Memory B cell (primary cell): ENCODE data around the gene ZNF626.
A peak's percentile ranks its signal among the peaks of the same experiment; 100 is the strongest.
"Not testable (repeated sequence)": the region's sequence is repeated elsewhere in the genome, so short reads cannot be mapped to it uniquely, and the experiment has no call there.

ENCODE experiments used
- ATAC-seq: fragments of 150-1000 bp; cut with Tn5 transposase; 2 replicates; pipeline ENCODE4 v1.10.0; 2021; ENCODE audit warnings: low read depth, mild to moderate bottlenecking, moderate library complexity
- DNase-seq, 2 donors: peaks; one replicate each; pipeline ENCODE4 v3.0.0; 2022; ENCODE audit warnings: low spot score in 2 of 2
- H3K27ac Mint-ChIP-seq: one replicate; pipeline ENCODE4 v1.8.0; 2022; ENCODE audit warnings: mild to moderate bottlenecking, moderate library complexity, mixed read lengths
- H3K27me3 Mint-ChIP-seq: one replicate; pipeline ENCODE4 v1.8.0; 2022; ENCODE audit warnings: mixed read lengths
- H3K36me3 Mint-ChIP-seq: one replicate; pipeline ENCODE4 v1.8.0; 2022; ENCODE audit warnings: mild to moderate bottlenecking, mixed read lengths
- H3K4me1 Mint-ChIP-seq: one replicate; pipeline ENCODE4 v1.8.0; 2022; ENCODE audit warnings: mixed read lengths
- H3K4me3 Mint-ChIP-seq: one replicate; pipeline ENCODE4 v1.8.0; 2022; ENCODE audit warnings: mild to moderate bottlenecking, moderate library complexity, mixed read lengths
- H3K9me3 Mint-ChIP-seq: one replicate; pipeline ENCODE4 v1.8.0; 2022; ENCODE audit warnings: mixed read lengths

The ZNF626 gene

DNA sequence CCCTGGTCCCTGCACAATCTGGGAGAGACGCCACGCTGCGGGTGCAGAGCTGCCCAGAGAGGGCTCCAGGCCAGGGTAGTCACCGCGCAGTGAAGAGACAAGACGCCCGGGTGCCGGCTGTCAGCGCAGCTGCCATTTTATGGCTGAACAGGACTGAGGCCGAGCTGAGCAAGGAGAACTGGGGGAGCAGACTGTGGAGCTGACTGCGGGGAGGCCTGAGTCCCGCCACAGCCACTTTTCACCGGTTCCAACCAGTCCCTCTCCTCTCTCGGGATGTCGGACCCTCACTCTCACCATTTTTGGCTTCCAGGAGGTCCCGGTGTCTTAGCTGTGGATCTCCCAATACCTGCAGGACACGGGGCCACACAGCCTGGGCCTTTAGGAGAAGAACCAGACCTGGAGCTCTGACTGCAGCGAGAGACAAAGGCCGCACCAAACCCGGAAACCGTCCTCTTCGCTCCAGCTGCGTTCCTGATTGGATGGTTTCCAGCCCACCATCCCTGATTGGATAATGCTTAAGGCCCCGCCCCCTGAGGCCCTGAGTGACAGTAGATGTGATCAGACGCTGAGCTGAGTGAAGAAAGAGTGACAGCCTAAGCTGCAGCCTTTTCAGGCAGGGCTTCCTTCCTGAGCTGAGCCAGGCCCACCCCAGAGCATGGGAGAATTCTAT, at the start of gene ZNF626:
Gene ZNF626 (minus strand): TSS at position 422 of the 670 bp plus-strand sequence. CDS start 125 bp downstream, at position 297.
- ATAC-seq: peak; percentile 98
- H3K4me1 Mint-ChIP-seq: peaks cover 22% of the 10 kb centered on the region
- H3K27me3 Mint-ChIP-seq: no peaks in the 10 kb centered on the region
- H3K27ac Mint-ChIP-seq: peak within 1 kb of the TSS; percentile 96
- H3K4me3 Mint-ChIP-seq: peak within 1 kb of the TSS; percentile 94
- peaks cover 30% of the 10 kb centered on the region for H3K36me3 Mint-ChIP-seq
- peaks cover 14% of the 10 kb centered on the region for H3K9me3 Mint-ChIP-seq
- DNase-seq: peak; percentile 81 to 90

DNA sequence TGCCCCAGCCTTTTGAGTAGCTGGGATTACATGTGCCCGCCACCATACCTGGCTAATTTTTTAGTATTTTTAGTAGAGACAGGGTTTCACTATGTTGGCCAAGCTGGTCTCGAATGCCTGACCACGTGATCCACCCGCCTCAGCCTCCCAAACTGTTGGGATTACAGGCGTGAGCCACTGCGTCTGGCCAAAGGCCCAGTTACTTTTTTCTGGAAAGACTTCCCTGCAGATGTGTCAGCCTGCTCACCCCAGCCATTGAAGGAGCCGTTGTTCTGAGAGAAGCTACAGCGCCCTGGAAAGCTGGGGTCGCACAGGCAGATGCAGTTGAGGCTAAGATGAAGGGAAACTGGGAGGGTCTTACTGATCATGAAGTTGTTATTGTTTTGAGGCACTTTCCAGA, 7.9 kb upstream of the ZNF626 start:
- no peaks in the 10 kb centered on the region for H3K27me3 Mint-ChIP-seq
- no peak for DNase-seq
- H3K36me3 Mint-ChIP-seq: no peaks in the 10 kb centered on the region
- no peak overlapping the region for H3K27ac Mint-ChIP-seq
- H3K4me1 Mint-ChIP-seq: peaks cover 6% of the 10 kb centered on the region
- ATAC-seq: no peak
- H3K4me3 Mint-ChIP-seq: no peak overlapping the region
- peaks cover 1% of the 10 kb centered on the region for H3K9me3 Mint-ChIP-seq

DNA sequence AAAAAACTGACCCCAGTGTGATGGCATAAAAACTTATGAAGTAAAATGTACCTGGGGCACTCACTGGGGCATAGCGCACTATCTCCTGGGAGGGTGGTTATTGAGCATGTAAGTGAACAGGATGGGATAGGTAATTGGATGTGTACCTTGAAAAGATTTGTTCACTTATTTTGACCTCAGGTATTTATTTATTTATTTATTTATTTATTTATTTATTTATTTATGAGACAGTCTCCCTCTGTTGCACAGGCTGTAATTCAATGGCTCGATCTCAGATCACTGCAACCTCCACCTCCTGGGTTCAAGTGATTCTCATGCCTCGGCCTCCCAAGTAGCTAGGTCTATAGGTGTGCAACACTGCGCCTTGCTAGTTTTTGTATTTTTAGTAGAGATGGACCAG, 5.9 kb upstream of the ZNF626 start:
- Mint-ChIP-seq H3K4me1 (peaks cover 10% of the 10 kb centered on the region), H3K36me3 (peaks cover 4% of the 10 kb centered on the region), H3K27ac (no peak overlapping the region), H3K9me3 (peaks cover 4% of the 10 kb centered on the region), H3K4me3 (no peak overlapping the region), H3K27me3 (no peaks in the 10 kb centered on the region)
- DNase-seq: no peak
- ATAC-seq: no peak

DNA sequence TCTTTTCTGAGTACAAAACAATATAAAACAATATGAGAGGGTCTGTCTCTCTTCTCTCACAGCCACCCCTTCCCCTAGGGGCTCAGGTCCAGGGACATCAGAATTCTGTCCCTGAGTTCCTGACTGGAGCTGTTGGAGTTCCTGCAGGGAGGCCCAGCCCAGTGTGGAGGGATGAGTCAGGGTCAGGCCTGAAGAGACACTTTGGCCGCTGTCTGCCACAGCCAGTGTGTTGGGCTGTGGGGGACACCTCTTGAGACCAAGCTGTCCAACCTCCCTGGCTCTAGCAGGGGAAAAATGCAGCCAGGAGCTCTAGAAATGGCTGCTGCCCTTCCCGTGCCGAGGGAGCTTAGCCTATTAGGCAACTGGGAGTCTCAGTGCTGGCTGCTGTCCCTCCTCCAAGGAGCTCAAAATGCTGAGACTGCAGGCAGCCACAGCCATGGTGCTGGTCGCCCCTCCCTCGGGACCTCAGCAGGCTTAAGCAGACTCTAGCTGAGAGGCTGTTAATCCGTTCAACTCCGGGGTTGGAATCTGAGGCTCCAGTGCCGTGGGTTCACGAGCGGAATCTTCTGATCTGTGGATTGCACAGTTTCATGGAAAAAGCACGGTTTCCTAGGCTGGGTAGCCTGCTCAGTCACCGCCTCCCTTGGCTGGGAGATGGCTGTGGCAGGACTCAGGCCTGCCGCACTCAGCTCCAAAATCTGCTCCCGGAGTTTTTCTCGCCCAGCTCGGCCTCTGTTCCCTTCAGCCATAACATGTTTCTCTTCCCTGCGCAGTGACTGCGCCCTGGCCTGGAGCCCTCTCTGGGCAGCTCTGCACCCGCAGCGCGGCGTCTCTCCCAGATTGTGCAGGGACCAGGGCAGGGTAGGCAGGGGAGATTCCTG, 3.8 kb upstream of the ZNF626 start:
- H3K9me3 Mint-ChIP-seq: peaks cover 4% of the 10 kb centered on the region
- H3K27ac Mint-ChIP-seq: peak overlapping the region; percentile 33
- H3K4me1 Mint-ChIP-seq: peaks cover 10% of the 10 kb centered on the region
- peak overlapping the region; percentile 77 for H3K4me3 Mint-ChIP-seq
- ATAC-seq (no peak), DNase-seq (no peak)
- H3K27me3 Mint-ChIP-seq: no peaks in the 10 kb centered on the region
- peaks cover 4% of the 10 kb centered on the region for H3K36me3 Mint-ChIP-seq

DNA sequence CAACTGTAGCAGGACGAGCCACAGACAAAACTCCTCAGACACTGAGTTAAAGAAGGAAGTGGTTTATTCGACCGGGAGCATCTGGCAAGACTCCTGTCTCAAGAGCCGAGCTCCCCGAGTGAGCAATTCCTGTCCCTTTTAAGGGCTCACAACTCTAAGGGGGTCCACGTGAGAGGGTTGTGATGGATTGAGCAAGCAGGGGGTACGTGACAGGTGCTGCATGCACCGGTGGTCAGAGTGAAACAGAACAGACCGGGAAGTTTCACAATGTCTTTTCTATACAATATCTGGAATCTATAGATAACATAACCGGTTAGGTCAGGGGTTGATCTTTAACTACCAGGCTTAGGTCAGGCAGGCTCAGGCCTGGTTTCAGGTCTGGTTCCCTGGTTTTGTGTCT, 3.1 kb upstream of the ZNF626 start:
- H3K27ac Mint-ChIP-seq: peak overlapping the region; percentile 33
- H3K36me3 Mint-ChIP-seq, H3K4me1 Mint-ChIP-seq, DNase-seq, H3K27me3 Mint-ChIP-seq, ATAC-seq, H3K9me3 Mint-ChIP-seq: not testable (repeated sequence)
- peak overlapping the region; percentile 77 for H3K4me3 Mint-ChIP-seq

DNA sequence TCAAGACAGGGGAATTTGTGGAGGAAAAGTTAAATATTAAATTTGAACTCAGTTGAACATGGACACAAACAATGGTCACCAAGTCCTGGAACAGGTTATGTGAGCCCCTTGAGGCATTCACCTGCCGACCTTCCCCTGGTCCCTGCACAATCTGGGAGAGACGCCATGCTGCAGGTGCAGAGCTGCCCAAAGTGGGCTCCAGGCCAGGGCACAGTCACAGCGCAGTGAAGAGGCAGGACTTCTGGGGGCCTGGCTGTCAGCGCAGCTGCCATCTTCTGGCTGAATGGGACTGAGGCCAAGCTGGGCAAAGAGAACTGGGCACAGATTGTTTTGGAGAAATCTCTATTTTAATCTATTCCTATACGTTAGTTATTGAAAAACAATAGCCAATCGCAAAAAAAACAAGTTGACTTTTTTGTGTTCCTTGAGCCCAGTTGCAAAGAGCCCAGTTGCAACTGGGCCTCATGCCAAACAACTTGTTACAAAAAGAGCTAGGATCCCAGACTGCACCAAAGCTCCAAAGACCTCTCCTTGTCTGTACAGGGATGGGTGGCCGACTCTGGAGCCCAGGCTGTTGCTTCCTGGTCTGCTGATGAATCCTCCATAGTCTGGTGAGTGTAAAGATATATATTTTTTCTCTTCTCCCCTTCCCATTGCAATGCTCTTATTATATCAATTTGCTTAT, 1.2 kb upstream of the ZNF626 start:
- DNase-seq (no peak), ATAC-seq (no peak)
- Mint-ChIP-seq H3K4me3 (peak overlapping the region; percentile 21), H3K27ac (no peak overlapping the region), H3K4me1 (peaks cover 16% of the 10 kb centered on the region), H3K27me3 (no peaks in the 10 kb centered on the region), H3K36me3 (peaks cover 19% of the 10 kb centered on the region), H3K9me3 (peaks cover 11% of the 10 kb centered on the region)

DNA sequence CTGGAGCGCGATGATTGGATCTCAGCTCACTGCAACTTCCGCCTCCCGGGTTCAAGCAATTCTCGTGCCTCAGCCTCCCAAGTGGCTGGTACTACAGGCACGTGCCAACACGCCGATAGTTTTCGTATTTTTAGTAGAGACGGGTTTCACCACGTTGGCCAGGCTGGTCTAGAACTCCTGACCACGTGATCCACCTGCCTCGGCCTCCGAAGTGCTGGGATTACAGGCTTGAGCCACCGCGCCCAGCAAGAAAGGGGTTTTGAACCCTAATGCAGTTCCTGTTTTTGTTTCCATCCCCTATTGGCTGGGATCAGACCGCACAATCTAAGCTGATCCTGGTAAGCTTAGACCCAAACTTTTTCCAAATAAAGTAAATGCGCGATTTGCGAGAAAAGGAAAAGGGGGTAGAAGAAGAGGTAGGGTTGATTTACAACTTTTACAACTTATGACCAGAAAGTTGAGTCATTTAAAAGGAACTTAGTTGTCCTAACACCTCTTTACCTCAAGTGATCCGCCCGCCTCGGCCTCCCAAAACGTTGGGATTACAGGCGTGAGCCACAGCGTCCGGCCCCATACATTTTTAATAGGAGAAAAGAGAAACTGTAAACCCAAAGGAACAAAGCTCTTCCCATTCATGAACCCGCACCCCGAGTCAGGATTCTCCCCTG, 764 bp downstream of the ZNF626 start:
- Mint-ChIP-seq H3K9me3 (peaks cover 14% of the 10 kb centered on the region), H3K4me3 (peak overlapping the region; percentile 94), H3K36me3 (peaks cover 37% of the 10 kb centered on the region), H3K27ac (peak overlapping the region; percentile 96), H3K4me1 (peaks cover 22% of the 10 kb centered on the region), H3K27me3 (no peaks in the 10 kb centered on the region)
- DNase-seq (no peak), ATAC-seq (no peak)

DNA sequence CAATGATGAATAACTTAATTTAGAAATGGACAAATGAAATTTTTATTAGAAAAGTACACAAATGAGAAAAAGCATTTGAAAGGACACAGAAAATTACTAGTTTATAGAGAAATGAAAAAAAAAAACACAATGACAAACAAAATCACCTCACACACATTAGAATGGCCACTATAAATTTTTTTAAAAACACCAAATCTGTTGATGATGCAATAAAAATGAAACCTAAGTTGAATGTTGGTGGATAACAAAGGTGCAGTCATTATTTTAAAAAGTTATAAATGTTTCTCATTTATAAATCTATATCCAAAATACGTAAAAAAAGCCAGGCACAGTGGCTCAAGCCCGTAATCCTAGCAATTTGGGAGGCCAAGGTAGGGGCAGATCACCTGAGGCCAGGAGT, 20.8 kb downstream of the ZNF626 start:
- Mint-ChIP-seq H3K9me3 (peaks cover 6% of the 10 kb centered on the region), H3K4me1 (no peaks in the 10 kb centered on the region), H3K27me3 (no peaks in the 10 kb centered on the region), H3K36me3 (peaks cover 51% of the 10 kb centered on the region), H3K4me3 (no peak overlapping the region), H3K27ac (no peak overlapping the region)
- ATAC-seq: no peak
- DNase-seq: no peak

DNA sequence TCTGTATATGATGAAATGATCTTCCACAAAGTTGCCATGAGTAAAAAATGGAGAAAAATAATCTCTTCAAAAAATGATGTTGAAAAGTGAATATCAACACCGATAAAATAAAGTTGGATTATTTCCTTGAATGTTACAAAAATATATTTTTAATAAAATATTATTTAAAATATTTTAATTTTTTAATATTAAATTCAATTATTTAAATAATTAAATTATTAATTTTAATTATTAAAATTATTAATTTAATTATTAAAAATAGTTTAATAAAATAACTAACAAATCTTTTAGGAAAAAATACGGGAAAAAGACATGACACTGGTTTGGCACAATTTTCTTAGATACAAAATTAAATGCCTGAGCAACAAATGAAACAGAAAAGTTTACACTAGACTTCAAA, 21.3 kb downstream of the ZNF626 start:
- Mint-ChIP-seq H3K36me3 (peaks cover 46% of the 10 kb centered on the region), H3K4me1 (no peaks in the 10 kb centered on the region), H3K4me3 (no peak overlapping the region), H3K27me3 (no peaks in the 10 kb centered on the region), H3K9me3 (peaks cover 6% of the 10 kb centered on the region), H3K27ac (no peak overlapping the region)
- ATAC-seq (no peak), DNase-seq (no peak)

DNA sequence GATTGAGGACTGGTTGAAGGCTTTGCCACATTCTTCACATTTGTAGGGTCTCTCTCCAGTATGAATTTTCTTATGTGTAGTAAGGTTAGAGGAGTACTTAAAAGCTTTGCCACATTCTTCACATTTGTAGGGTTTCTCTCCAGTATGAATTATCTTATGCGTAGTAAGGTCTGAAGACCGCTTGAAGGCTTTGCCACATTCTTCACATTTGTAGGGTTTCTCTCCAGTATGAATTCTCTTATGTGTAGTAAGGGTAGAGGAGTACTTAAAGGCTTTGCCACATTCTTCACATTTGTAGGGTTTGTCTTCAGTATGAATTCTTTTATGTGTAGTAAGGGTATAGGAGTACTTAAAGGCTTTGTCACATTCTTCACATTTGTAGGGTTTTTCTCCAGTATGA, 36.8 kb downstream of the ZNF626 start:
- H3K27ac Mint-ChIP-seq, DNase-seq, H3K4me1 Mint-ChIP-seq, H3K27me3 Mint-ChIP-seq, ATAC-seq, H3K4me3 Mint-ChIP-seq: not testable (repeated sequence)
- Mint-ChIP-seq H3K36me3 (peaks cover 13% of the 10 kb centered on the region), H3K9me3 (peaks cover 12% of the 10 kb centered on the region)

DNA sequence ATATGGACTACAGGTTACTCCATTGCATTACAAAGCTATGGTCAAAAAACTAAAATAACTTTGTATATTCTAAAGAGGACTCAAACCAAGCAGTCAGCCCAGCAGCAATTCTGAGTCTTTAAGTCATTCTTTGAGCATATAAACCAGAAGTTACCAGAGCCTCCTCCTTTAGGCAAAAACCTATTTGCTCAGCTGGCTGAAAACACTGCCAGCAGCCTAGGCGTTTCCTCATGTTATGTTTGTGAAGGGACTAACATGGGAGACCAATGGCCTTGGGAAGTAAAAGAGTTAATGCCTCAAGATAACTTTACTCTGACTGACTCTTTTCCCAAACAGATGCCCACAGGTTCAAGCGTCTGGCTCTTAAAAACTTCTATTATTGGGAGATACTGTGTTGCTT, 45.3 kb downstream of the ZNF626 start:
- Mint-ChIP-seq H3K27ac (no peak overlapping the region), H3K9me3 (peaks cover 18% of the 10 kb centered on the region)

DNA sequence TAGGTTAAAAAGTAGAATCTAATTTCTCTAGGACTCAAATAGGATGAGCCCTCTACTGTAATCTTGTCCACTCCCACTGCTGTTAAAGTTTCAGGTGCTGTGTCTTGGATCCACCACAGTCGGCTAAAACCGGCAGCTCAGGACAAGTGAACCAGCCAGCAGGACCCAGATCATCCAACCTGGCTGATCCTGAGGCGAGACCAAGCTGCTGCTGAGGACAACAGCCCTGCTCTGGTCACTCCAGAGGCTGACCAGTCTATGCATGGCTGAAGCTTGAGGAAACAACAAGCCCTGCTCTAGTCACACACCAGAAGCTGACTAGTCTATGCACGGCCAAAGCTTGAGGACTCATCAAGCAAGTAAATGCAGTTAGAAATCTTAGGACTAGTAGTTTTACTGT, 46.4 kb downstream of the ZNF626 start:
- H3K4me1 Mint-ChIP-seq, DNase-seq, ATAC-seq, H3K27ac Mint-ChIP-seq, H3K27me3 Mint-ChIP-seq, H3K4me3 Mint-ChIP-seq: not testable (repeated sequence)
- Mint-ChIP-seq H3K9me3 (peaks cover 20% of the 10 kb centered on the region), H3K36me3 (peaks cover 13% of the 10 kb centered on the region)

More for the DNA sequence above, 45.3 kb downstream of the ZNF626 start:
- Mint-ChIP-seq H3K27me3 (no peaks in the 10 kb centered on the region), H3K4me3 (no peak overlapping the region), H3K4me1 (peaks cover 3% of the 10 kb centered on the region), H3K36me3 (peaks cover 10% of the 10 kb centered on the region)
- ATAC-seq: no peak
- no peak for DNase-seq

DNA sequence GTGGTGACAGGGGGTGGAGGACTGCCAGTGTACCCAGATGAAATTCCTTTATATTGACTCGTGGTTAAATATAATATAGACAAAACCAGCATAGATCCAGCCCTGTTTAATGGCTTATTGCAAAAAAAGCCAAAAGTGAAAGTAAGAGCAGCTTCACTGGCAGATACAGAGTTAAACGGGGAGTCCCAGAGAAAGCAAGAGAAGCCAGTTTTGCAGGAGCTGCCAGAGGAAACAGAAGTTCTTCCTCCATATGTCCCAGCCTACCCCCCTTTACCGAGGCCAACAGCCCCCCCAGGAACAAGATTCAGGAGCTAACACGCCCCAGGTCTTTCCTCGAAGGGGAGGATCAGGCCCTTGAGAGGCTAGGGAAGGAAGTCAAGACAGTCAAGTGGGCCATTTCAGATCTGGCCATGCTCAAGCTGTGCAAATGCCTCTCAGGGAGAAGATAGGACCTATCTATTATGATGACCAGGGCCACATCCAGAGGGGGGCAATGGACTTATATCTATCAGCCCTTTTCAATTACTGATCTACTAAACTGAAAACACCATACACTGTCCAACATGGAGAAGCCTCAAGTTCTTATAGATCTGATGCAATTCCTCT, 48.6 kb downstream of the ZNF626 start:
- Mint-ChIP-seq H3K4me3 (no peak overlapping the region), H3K27ac (no peak overlapping the region), H3K36me3 (peaks cover 14% of the 10 kb centered on the region), H3K4me1 (peaks cover 3% of the 10 kb centered on the region), H3K27me3 (no peaks in the 10 kb centered on the region), H3K9me3 (peaks cover 22% of the 10 kb centered on the region)
- ATAC-seq (no peak), DNase-seq (no peak)
